ENCODE results near the gene PDZD2. TPM values are rescaled to one million over a fixed set of nuclear protein-coding genes. Genes with fewer than 3 reads are reported as not detected.
A peak's percentile ranks its signal among the peaks of the same experiment; 100 is the strongest.

Gene PDZD2
- total and polyA plus RNA-seq, 11 donors, result 28.3 to 116 (median 80.6) TPM

GRCh38 chr5:31611002-31611401, 27.9 kb upstream of the PDZD2 start:
- 50 to 70% (median 58%) methylated on average over 2 of the region's 2 CpGs for WGBS, 4 donors
- Histone ChIP-seq H3K9me3 (peaks cover 0 to 11% (median 0%) of the 10 kb centered on the region in 12 donors), H3K27me3 (no peaks in the 10 kb centered on the region), H3K36me3 (no peaks in the 10 kb centered on the region), H3K4me1 (peaks cover 0 to 21% (median 9%) of the 10 kb centered on the region in 12 donors), H3K4me3 (no peak overlapping the region), H3K27ac (peak overlapping the region in 7 of 12 donors; percentile 17 to 70 (median 31))
- intact Hi-C loops (cut with DNase I), result no loop called here
- ATAC-seq (peak; percentile 81 to 89 (median 84)), DNase-seq (no peak)
- TF ChIP-seq POLR2A (IDR thresholded peaks at IDR 0.05), result no peak
- TF ChIP-seq CTCF (IDR thresholded peaks at IDR 0.05), result no peak

DNA sequence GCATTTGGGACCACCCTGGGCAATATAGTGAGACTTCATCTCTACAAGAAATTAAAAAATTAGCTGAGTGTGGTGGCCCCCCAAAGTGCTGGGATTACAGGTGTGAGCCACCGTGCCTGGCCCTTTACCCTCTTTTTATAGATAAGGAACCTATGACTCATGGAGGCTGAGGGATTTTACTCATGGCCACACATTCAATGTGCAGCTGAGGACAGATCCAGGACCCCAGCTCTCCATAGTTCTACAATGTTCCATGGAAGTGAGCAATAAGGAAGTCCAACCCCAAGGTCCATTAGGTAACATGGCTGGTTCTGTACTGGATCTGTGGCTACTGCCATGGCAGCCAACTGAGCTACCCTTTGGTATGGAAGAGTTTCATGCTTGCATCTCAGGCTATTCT, 25.3 kb upstream of the PDZD2 start:
- ATAC-seq, result no peak
- Histone ChIP-seq H3K36me3 (no peaks in the 10 kb centered on the region), H3K27me3 (no peaks in the 10 kb centered on the region), H3K4me3 (no peak overlapping the region), H3K27ac (no peak overlapping the region), H3K9me3 (peaks cover 0 to 6% (median 0%) of the 10 kb centered on the region in 12 donors), H3K4me1 (peaks cover 0 to 30% (median 11%) of the 10 kb centered on the region in 12 donors)
- WGBS, 4 donors, result 38 to 47% (median 43%) methylated on average over 1 of the region's 1 CpG; no CpG with 5 or more reads in 1 of the 4 donors
- DNase-seq, result no peak
- no peak for TF ChIP-seq POLR2A (IDR thresholded peaks at IDR 0.05)
- no peak for TF ChIP-seq CTCF (IDR thresholded peaks at IDR 0.05)
- intact Hi-C loops (cut with DNase I), result no loop called here

GRCh38 chr5:31614151-31615020, 24.5 kb upstream of the PDZD2 start:
- H3K27me3 ChIP-seq, result no peaks in the 10 kb centered on the region
- H3K4me3 ChIP-seq, result no peak overlapping the region
- ATAC-seq, result peak in 2 of 4 donors; percentile 47 to 48
- H3K27ac ChIP-seq, result peak overlapping the region in 1 of 12 donors; percentile 9
- peaks cover 0 to 6% (median 0%) of the 10 kb centered on the region in 12 donors for H3K9me3 ChIP-seq
- intact Hi-C loops (cut with DNase I), result no loop called here
- DNase-seq, result peak in 2 of 5 donors; percentile 23 to 34
- H3K4me1 ChIP-seq, result peaks cover 0 to 37% (median 11%) of the 10 kb centered on the region in 12 donors
- no peak for TF ChIP-seq POLR2A (IDR thresholded peaks at IDR 0.05)
- TF ChIP-seq CTCF (IDR thresholded peaks at IDR 0.05), result no peak
- 38 to 53% (median 43%) methylated on average over 10 to 11 of the region's 11 CpGs for WGBS, 4 donors
- H3K36me3 ChIP-seq, result no peaks in the 10 kb centered on the region

DNA sequence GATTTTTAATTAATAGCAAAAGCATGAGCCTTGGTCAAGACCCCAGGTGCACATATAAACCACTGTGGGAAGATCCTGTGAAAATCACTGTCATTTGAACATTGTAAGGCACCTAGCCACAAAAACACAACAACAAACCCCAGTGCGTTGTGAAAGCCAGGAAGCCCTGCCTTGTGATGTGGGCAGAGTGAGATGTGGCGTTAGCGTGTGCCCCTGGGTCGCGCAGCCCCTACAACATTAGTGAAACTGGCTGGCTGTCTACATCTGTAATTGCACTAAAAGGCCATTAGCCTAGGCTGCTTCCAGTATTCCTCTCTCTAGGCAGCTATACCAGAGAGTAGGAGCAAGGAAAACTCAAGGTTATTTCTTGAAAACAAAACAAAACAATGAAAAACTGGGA, 21.1 kb upstream of the PDZD2 start:
- intact Hi-C loops (cut with DNase I), result no loop called here
- peaks cover 0 to 6% (median 0%) of the 10 kb centered on the region in 12 donors for H3K9me3 ChIP-seq
- no peak for TF ChIP-seq POLR2A (IDR thresholded peaks at IDR 0.05)
- TF ChIP-seq CTCF (IDR thresholded peaks at IDR 0.05), result no peak
- WGBS, 4 donors, result 77 to 89% (median 86%) methylated on average over 5 of the region's 5 CpGs
- DNase-seq (no peak), ATAC-seq (peak in 3 of 4 donors; percentile 6 to 35 (median 7))
- no peaks in the 10 kb centered on the region for H3K36me3 ChIP-seq
- H3K27me3 ChIP-seq, result no peaks in the 10 kb centered on the region
- H3K4me3 ChIP-seq, result no peak overlapping the region
- H3K4me1 ChIP-seq, result peaks cover 0 to 33% (median 11%) of the 10 kb centered on the region in 12 donors
- H3K27ac ChIP-seq, result peak overlapping the region in 7 of 12 donors; percentile 46 to 77 (median 64)

All from heart left ventricle (tissue), 16 donors.